HG03432 (cell line): Measurements from ENCODE around the gene SUPT6H.
"Not testable (repeated sequence)": the region's sequence is repeated elsewhere in the genome, so short reads cannot be mapped to it uniquely, and the experiment has no call there.

Experiments
- ATAC-seq: cut with Tn5 transposase; IDR thresholded peaks from one replicate; pipeline ENCODE4 v1.9.1; 2021; ENCODE audit warnings: mild to moderate bottlenecking, moderate library complexity; ENCODE audit not compliant: unreplicated experiment

SUPT6H gene

DNA sequence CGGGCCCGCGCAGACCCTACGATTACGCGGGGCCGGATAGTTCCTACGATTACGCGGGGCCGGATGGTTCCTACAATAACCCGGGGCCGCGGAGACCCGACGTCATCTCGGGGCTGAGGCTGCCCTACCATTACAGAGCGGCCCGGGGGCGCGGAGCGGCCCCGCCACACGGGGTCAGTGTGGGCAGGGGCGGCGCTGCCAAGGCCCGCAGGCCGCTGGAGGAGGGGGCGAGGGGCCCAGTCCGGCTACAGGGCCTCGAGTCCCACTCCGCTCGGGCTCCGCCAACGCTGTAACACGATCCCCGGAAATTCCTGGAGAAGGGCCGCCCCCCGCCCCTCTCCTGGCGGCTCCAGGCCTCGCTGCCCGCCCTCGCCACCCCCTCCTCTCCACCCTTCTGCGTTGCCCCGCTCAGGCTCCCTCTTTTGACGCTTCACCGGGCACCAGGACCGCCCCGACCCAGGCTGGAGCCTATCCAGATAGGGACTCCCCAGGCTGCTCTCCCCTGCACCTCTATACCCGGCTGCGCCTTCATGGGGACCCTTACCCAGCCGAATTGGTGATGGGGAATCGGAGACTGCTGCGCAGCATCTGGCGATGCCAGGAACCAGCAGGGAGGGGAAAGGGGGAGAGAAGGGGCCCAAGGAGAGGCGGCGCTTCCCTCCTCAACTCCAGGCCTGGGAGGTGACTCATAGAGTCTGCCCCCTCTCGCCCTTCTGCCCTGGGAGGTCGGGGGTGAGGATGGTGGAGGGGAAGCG lies 55.8 kb downstream of the SUPT6H start, which contains the start of gene RAB34:
TSS of gene RAB34 (minus strand) at position 291 of the 755 bp plus-strand sequence. CDS start 602 bp downstream, outside the sequence.
- ATAC-seq, result no peak

DNA sequence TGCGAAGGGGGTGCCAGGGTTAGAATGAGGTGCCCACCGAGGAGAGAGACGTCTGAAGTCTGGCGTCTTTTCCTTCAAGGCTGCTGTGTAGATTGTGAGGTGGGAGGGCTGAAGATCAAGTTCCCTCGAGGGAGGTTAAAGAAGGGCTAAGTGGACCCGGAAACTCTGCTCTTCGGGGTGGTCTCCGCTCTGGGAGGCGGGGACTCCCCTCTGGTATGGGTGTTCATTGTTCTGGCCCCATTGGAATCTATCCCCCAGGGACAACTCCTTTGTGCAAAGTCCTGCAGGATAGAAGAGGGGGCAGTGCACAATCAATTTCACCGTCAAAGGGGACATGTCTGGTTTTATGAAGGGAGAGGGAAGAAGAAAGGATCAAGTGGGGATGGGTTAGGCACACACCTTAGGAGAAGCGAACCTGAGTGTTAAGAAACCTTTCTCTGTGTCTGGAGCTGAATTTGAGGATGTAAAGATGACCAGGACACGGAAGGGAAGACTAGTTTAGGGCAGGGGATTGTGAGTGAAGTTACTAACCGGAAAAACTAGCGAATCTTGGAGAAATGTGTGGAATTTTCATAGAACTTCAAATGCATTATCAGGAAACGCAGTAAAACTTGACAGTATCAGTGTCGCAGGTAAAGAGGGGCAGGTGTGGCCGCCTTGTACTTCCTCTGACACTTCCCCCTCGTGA lies 56.5 kb downstream of the SUPT6H start:
- ATAC-seq, result no peak

DNA sequence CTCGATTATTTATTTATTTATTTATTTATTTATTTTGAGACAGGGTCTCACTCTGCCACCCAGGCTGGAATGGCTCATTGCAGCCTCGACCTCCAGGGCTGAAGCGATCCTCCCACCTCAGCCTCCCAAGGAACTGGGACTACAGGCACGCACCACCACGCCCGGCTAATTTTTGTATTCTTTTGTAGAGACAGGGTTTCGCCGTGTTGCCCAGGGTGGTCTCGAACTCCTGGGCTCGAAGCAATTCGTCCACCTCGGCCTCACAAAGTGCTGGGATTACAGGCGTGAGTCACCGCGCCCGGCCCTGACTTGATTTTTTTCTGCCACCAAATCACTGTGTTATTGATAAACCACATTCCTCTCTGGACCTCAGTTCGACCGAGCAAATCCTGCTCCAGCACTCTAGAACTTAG lies 57.0 kb downstream of the SUPT6H start:
- ATAC-seq, result no peak

DNA sequence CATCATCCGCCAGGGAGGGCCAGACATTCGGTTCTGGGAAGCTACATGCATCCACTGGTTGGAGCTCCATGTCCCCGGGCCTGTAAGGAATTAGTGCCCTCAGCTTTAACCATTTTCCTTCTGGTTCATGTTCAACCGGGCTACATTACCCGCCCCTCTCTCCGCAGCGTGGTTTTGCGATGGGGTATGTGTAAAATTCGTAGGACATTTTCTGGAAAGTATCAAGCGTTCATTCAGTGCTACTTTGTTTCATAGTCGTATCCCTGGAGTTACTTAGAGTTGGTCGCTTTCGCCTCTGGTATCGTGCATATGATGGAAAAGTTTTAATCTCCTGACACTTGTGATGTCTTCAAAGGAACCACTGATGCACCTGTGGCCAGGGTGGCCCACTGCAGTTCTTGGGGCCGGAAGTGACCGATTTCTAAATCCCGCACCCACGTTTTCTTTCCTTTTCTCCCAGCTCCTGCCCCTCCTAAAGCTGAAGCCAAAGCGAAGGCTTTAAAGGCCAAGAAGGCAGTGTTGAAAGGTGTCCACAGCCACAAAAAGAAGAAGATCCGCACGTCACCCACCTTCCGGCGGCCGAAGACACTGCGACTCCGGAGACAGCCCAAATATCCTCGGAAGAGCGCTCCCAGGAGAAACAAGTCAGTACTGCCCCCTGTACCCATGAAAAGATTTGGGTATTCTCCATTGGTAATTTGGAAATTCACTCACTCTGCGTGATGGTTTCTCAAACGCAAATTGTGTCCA lies 58.4 kb downstream of the SUPT6H start:
- ATAC-seq, result no peak

DNA sequence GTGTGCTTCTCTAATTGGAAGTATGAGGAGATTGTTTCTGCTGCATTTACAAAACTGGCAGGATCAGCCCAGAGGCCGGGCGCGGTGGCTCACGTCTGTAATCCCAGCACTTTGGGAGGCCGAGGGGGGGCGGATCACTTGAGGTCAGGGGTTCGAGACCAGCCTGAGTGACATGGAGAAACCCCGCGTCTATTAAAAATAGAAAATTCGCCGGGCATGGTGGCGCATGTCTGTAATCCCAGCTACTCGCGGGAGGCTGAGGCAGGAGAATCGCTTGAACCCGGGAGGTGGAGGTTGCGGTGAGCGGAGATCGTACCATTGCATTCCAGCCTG lies 59.0 kb downstream of the SUPT6H start:
- not testable (repeated sequence) for ATAC-seq

DNA sequence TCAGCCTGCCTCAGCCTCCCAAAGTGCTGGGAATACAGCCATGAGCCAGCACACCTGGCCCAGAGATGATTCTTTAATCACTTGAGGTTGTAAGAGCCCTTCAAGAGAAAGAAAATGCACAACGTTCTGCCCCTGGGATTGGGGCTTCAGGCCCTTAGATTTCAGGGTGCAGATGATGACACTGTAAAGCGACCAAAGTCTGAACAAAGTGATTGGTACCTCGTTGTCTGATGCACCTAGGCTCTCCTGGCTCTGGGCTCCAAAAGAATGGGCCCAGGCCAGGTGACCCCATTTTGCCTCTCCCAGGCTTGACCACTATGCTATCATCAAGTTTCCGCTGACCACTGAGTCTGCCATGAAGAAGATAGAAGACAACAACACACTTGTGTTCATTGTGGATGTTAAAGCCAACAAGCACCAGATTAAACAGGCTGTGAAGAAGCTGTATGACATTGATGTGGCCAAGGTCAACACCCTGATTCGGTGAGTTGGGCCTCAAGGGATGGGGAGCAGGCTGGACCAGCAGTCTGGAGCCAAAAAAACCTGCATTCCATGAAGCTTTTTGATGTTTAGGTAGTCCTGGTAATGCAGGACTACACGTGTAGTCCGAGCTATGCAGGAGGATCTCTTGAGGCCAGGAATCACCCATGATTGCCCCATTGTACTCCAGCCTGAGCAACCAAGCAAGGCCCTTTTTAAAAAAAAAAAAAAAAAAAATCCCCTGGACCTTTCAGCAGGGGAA lies 60.6 kb downstream of the SUPT6H start:
- ATAC-seq, result no peak

DNA sequence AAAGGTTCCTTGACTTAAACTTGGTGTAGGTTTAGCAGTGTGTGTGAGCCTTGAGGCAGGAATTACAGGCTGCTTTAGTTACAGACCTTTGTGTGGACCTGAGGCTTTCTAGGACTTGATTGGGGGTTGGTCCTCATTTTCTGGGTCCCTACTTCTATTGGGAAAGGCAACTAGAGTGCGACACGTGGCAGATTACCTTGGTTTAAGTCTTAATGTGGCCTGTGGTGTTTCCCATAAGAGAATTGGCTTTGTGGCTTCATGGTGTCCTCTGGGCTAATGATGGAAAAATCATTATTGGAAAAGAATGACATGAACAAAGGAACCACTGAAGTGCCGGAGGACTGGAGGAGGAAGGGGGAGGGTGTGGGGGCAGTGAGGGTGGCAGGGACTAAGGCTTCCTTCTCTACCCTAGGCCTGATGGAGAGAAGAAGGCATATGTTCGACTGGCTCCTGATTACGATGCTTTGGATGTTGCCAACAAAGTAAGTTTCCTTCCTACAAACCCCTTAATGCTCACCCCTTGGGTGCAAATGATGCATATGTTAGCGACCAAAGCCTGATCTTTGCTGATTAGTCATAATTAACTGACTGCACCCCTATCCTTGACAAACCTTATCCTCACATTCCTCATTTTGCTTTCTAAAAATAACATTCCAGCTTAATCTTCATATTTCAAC lies 61.3 kb downstream of the SUPT6H start:
- ATAC-seq, result no peak

DNA sequence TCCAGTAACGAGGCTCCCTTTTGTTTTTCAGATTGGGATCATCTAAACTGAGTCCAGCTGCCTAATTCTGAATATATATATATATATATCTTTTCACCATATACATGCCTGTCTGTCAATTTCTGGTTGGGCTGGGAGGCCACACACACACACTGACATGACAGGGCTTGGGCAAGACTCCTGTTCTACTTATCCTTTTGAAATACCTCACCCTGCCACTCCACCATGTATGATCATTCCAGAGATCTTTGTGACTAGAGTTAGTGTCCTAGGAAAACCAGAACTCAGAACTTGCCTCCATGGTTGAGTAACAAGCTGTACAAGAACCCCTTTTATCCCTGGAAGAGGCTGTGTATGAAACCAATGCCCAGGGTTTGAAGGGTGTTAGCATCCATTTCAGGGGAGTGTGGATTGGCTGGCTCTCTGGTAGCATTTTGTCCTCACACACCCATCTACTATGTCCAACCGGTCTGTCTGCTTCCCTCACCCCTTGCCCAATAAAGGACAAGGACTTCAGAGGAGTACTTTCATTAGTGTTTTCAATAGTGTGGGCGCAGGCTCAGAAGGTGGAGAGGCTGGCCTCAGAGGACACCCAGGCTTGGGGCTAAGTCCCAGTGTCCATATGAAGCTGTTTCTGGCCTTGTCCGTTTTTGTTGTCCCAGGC lies 62.0 kb downstream of the SUPT6H start:
- not testable (repeated sequence) for ATAC-seq

DNA sequence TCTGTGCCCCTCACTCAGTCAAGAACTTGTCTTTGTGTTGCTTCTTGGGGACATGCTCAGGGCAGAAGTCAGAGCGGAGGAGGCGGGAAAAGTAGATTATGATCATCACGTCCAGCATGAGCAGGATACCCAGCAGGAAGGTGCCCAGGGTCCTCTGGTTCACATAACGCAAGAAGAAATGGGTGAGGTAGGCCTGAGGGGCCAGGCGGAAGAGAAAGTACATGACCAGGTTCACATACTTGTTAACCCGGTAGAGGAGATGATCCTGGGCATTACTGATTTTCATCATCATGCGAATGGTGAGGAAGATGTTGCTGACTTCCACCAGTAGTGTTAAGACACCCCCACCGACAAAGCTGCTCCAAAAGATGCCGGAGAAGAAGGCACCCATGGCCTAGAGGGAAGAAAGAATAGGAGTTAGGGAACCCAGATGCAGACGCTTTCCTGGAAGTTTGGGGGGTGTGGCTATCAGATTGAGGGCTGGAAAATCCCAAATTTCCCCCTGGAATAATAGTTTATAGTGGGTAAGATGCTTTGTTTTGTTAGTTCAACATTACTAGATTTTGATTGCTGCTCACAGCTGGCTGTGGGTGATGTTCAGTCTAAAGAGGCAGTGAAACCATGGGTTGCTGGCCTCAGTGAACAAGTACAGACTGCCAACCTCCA lies 62.6 kb downstream of the SUPT6H start:
- no peak for ATAC-seq

DNA sequence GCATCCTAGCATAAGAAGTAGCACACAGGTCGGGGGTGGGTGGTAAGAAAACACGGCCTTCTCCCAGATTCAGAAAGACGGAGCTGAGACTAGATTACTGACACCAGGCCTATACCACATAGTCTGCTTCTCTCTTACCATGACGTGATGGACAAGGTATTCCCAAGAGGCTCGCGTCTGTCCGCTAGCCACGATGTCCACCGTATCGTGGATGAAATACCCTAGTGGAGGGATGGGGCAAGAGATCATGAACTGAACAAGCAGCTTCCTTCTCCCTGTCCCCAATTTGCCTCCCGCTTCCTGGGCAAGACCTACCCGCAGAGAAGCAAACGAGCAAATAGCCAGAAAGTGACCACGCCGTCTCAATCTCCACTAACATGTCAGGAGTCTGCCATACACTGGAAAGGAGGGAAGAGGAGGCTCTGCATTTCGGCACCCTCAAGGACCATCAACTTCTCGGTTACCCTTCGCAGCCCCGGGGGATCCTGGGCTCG lies 63.2 kb downstream of the SUPT6H start:
- ATAC-seq, result no peak

DNA sequence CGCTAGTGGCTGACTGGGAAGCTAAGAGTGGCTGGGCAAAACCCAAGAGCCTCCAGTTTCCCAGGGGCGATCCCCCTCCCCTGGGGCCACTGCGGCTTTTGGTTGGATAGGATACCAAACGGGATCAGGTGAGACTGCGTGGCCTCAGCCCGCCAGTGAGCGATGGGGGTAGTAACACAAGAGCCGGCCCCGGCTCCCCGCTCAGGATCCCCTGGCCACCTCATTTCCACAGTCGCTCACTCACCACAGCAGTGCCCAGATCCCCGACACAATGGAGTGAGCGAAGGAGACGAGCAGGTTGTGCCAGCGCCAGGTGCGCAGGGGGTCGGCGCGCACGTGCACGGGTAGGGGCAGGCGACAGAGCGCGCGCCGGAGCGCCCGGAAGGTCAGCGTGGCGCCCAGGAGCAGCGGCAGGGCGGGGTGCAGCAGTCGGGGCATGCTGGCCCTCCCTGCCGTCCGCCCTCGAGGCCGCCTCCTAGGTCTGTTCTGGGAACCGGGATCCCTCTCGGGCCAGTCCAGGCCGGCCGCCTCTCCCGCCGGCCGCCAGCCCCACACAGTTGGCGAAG lies 63.7 kb downstream of the SUPT6H start:
- ATAC-seq, result peak; percentile 1

DNA sequence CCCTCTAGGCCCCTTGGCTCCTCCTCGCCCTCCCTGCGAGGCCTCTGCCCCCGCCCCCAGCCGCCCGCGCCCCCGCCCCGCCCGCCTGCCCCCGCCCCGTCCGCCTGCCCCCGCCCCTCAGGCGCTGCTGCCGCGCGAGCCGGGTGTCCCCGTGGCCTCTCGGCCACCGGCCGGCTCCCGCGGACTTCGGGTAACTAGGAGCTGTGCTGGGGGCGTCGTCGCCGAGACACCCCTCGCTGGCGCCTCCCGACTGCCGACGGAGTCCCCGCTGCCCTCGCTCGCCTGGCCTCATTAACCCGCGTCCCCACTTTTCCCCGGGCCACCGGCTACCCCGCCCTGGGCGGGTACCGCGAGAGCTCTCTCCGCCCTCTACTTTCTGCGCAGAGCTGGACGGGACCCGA lies 64.2 kb downstream of the SUPT6H start, which contains the start of gene TLCD1:
TSS of gene TLCD1 (minus strand) at position 8 of the 401 bp plus-strand sequence. CDS start 136 bp downstream, outside the sequence.
- ATAC-seq, result peak; percentile 16

DNA sequence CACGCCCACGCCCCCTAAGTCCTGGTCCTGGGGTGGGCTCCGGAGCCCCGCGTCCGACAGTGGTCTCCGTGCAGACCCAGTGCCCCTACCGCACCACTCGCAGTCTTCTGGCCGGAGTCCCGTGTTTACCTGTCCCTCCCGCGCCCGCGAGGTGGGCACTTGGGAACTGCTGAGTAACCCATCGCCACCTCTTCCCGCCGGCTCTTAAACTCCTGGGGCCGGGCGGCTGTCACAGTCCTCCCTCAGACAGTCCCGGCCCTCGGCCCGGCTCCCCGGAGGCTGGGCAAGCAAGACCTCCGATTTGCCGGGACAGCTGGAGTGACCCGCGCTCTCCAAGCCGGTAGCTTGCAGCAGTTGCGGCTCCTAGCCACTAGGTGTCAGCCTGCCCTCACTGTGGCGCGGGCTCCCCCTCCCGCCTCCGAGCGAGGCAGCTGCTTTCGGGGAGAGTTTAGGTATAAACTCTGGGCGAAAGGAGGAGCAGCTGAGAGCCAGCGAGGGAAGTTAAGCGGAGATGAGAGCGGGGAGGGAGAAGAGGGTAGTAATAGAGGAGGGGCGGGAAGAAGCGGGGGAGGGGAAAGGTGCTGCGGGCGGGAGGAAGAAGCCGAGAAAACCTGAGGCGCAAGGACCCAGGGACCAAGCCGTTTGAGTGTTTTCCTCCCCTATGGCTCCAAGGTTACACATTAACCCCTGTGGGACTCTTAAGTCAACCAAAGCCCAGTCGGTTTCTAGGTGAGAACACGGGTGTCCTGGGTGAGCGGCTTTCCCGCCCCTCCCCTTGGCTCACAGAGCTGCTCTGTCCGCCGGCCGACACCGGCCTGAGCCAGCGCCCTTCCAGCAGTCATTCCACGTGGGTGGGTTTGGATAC lies 64.9 kb downstream of the SUPT6H start:
- ATAC-seq, result peak; percentile 40

DNA sequence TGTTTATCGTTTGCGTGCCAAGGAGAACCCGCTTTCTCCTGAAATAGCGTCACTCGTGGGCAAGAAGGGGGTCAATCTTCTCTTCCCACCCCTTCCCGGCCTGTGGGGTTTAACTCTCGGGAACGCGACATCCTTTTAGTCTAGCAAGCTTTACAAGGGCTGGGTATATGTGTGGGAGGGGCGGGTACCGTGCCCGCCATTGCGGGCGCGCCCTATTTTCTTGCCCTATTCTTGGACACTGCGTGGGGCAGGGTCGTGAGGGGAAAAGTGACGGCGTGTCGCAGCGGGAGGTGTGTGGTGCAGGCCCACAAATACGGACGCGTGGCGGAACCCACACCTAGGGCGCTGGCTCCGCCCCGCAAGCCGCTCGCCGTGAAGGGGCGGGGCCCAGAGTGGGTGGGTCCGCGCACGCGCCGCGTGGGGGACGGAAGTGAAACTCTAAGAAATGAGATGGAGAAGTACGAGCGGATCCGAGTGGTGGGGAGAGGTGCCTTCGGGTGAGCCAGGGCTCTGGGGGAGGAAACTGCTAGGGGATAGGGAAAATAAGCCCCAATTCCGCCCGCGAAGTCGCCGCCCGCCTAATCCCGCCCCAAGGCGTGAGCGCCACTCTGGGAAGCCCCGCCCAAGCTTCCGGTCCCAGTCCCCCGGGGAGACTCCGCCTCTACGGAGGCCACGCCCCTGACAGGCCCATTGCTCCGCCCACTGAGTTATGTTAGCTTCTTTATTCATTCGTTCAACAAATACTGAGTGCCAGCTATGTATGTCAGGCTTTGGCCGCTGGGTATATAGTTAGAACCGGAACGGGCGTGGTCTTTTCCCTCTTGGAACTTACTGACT lies 66.6 kb downstream of the SUPT6H start, which contains the start of gene NEK8:
TSS of gene NEK8 (plus strand) at position 425 of the 837 bp plus-strand sequence. CDS start at position 451, 26 bp downstream.
- ATAC-seq, result peak; percentile 46

DNA sequence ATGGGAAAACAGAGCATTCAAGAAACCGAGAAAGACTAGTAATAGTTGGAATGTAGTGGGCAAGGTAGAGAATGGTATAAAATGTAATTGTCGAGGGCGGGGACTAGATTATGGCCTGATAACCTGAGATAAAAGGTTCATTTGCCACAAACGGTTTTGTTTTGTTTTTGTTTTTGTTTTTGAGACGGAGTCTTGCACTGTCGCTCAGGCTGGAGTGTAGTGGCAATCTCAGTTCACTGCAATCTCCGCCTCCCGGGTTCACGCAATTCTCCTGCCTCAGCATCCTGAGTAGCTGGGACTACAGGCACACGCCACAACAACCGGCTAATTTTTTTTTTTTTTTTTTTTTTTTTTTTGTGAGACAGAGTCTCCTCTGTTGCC lies 67.9 kb downstream of the SUPT6H start:
- no peak for ATAC-seq

DNA sequence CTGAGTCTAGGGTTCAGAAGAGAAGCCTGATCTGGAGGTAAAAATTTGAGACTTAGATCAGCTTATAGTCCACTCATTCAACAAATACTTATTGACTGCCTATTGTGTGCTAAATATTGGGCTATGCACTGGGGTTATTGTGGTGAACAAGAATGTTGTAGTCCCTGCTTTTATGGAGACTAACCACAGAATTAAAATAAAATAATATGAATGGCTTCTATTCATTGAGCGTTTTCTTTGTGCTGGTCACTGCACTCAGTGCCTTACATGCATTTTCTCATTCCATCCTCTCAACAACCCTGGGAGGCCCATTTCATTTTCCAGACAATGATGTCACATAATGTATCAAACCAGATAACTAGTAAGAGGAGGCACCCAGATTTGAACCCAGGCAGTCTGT lies 71.3 kb downstream of the SUPT6H start:
- no peak for ATAC-seq

DNA sequence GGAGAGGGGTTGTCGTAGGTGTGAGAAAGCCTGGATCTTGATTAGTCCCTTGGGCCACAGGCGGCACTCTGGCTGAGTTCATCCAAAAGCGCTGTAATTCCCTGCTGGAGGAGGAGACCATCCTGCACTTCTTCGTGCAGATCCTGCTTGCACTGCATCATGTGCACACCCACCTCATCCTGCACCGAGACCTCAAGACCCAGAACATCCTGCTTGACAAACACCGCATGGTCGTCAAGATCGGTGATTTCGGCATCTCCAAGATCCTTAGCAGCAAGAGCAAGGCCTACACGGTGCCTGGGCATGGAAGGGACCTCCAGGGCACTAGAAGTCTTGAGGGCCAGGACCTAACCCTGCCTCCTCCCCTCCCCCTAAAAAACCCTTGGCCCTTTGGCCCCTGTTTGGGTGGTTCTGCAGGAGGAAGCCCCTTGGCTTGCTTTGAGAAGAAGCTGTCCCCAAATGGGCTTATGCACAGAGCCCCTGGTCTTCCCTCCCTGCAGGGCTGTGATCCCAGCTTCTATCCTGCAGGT lies 72.8 kb downstream of the SUPT6H start:
- no peak for ATAC-seq
